Activated CD8-positive, alpha-beta memory T cell treated with anti-CD3 and anti-CD28 coated beads for 24 hours (primary cell): ENCODE measurements around the gene BEST1.

Experiments used
- DNase-seq: peaks from one replicate; pipeline ENCODE4 v3.0.0-alpha.2; 2020

The BEST1 gene

DNA sequence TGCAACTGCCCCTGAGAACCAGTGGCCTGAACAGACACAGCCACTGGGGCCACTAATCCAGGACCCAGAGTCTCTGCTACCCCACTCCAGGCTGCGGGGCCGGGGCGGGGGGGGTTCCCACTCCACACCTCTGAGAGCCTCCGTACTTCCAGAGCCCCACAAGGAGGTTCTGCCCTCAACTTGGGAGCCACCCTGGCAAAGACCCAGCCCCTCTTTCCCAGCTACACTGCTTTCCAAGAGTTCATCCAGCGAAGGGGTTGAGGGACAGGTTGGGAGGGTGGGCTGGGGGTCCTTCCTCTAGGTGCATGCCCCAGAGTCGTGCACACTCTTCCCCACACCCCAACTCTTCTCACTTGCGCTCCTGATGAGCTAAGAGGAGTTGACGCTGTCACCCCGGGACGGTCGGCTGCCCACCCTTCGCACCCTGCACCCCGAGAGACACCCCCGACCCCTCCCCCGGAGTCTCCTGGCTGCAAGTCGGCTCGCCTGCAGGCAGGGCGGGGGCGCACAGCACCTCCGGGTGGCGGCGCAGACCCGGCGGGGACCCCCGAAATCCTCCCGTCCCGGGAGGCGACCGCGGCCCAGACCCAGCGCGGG is 33.3 kb upstream of the BEST1 start:
- DNase-seq, result peak; percentile 57

DNA sequence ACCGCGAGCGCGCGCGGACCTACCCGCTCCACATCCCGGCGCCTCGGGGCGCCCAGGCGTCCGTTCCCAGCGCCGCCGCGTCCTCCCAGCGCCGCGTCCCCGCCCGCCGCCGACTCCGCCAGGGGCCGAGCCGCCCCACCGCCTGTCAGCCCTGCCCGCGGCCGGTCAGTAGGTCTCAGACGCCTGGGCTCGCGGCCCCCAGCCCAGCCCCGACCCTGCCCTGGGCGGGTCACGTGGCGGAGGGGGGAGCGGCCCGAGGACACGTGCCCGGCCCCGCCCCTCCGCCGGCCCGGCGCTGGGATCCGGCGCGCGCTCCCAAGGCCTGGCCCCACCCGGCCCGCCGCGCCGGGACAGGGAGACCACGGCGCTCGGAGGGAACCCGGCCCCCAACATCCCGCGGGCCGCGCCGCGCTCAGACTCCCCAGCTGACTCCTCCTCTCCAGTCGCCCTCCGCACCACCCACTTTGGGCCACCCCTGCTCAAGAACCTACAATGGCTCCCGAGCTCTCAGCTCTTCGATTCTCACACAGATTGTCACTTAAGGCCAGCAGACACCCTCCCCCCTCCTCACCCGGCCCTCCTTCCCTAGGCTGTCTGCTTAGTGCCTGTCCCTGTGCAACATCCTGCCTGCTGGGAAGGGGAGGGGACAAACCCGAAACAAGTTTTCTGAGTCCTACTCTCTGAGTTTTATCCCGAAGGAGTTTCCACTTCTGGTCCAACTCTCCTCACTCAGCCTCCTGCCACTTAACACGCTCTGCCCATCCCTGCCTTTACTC is 32.6 kb upstream of the BEST1 start, which contains the start of gene RAB3IL1:
Gene RAB3IL1, minus strand, starts transcription at position 233 of the 776 bp plus-strand sequence. Its CDS starts 199 bp downstream, at position 34.
- peak; percentile 56 for DNase-seq

DNA sequence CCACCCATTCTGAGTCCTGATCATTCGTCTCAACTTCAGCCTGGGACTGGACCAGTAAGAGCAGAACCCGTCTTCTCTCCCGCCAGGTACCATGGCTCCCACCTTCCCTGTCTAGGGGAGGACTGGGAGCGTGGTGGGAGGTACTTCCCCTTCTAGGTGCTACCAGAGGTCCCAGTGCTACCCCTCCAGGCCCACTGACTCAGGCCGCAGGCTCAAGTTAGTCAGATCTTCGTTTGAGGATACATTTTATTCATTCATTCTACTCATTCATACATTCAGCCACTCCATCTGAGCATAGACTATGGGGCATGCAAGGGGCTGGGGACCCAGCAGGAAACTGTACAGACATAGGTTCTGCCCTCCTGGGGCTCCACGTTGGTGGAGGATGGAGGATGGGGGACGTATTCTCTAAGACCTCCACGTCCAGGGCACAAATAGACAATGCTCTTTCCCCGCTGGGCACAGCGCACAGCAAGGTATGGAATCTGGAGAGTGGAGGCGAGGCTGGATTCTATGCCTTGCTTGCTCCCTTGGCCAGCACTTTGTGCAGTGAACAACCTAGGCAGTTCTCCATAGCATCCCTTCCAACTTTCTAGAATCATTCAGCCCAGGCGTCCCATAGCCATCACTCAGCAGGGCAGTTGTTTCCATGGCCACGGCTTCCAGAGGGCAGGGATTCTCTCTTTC is 31.8 kb upstream of the BEST1 start:
- peak; percentile 51 for DNase-seq

DNA sequence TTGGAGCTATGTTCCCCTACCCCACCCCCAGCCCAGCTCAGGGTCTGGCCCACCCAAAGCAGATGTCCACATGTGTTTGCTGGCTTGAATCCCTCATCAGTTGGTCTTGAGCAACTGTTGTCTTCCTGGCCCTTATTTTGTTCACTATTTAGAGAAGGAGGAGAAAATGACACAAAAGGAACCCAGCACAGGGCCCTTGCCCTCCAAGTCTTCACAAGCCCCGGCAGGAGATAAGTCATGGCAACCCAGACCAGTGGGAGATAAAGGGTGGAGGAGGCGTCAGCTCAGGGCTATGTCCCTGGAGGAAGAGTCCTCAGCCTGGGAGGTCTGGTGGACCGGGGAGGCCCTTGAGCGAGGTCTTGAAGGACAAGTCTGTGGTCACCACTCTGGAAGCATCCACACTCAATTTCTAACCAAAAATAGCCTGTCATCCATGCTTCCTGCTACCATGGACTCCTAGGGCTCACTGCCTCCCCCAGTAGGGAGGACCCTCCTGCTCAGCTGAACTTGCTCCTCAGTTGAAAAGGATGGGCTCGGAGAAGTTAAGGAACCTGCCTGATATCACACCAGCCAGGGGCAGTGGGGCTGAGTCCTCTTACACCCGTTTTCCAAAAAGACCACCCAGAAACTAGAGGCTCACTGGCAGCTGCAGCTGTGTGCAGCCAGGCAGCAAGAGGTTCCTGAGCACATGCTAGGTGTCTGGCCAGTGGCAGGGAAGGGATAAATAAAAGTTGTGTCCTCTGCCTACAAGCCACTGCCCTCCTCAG is 31.0 kb upstream of the BEST1 start:
- no peak for DNase-seq

DNA sequence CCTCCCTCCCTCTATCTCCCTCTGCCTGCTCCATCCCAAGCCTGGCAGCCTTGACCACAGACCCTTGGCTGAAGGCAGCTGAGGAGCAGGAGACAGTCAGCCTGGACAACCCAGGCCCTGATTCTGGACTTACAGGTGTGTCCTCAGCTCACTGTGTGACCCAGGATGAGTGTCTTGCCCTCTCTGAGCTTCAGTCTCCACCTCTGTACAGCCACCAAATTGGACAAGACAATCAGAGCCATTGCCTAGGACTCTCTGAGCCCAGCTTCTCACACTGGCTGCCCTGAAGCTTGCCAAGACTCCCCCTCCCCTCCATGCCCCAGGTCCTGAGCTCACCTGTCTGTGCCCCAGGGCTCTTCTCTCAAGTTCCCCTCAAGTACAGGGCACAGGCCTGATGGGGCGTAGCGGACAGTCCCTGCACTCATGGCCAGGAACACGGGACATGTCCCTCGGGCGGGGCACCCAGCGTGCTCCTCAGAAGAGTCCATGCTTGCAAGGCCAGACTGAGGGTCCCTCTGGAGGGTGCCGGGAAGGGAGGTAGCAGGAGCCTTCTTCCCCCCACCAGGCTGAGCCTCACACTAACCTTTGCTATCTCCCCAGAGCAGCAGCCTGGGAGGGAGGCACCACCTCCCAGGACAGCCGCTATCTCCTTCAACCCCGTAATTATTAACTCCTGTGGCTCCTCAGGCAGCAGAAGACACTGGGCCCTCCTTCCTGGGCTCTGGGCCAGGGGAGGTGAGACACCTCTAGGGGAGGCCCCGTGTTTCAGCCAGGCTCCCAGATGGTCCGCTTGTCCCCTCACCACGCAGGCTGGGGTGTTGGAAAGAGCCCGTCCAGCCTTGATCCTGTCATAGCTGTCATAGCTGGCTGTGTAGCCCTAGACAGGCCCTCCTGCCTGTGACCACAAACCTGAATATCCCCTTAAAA is 30.2 kb upstream of the BEST1 start:
- DNase-seq, result no peak

DNA sequence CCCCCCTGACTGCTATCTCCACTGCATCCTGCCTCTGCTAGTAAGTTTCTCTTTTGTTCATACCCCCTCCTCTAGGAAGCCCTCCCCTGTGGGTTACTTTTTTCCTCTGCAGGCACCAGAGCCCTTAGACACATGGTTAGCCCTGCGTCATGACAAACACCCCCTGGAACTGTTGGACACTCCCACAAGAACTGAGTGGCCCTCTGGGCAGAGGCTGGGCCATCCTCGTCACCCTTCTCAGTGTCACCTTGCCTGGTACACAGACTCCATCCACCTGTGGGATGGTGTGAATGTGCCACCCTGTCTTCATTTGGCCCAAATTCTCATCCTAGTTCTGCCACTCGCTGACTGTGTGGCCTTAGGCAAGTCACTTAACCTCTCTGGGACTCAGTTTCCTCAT is 28.7 kb upstream of the BEST1 start:
- no peak for DNase-seq

DNA sequence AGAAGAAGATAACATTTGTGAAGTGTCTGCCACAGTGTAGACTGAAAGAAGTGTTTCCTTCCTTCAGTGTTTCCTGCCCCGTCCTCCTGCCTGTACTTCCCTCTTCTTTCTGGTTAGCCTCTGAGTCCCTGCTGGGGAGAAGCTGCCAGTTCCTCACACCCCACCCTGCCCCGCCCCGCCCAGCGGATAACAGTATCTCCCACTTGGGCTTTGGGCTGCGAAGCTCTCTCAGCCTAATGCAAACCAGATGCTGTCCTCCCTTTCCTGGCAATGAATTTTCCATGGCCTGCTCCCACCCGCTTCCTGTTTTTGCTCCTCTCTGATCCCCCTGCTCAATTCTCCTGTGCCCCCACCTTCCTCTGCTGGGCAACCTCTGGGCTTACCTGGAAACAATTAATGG is 27.6 kb upstream of the BEST1 start:
- no peak for DNase-seq

DNA sequence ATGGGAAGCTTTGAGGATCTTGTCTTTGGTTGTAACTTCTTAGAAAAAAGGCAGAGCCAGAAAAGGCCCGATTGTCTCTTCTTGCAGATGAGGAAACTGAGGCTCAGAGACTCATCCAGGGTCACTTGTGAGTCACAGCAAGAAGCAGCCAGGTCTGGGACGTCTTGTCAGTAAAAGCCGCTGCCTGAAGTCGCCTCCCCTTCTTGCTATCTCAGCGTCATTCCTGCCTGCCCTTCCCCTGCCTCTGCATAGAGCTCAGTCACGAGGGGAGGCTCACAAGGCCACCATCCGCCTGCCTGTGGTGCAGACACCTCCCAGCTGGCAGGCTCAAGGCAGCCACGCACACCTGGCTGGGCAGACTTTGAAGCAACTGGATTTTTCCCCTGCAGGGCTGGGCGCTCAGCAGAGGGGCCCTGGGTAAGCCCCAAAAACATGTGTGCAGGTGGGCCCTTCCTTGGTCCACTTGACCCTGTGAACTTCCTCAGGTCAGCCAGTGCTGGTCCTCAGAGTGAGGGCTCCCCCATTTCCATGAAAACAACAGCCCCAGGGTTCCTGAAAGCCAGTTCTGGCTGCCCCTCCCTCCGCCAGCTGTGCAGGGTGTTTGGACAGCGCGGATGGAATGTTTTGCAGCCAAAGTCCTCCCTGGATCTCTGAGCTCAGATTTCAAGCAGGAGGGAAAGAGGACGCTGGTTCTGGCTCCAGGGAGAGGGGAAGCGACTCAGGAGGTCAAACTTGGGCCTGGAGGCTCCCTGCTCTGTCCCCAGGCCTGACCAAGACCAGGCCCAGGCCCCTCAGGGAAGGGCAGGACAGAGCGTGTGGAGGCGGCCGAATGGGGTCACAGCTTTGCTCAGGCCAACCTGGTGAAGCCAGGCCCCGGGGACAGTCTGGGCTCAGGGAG is 26.7 kb upstream of the BEST1 start:
- DNase-seq, result no peak

DNA sequence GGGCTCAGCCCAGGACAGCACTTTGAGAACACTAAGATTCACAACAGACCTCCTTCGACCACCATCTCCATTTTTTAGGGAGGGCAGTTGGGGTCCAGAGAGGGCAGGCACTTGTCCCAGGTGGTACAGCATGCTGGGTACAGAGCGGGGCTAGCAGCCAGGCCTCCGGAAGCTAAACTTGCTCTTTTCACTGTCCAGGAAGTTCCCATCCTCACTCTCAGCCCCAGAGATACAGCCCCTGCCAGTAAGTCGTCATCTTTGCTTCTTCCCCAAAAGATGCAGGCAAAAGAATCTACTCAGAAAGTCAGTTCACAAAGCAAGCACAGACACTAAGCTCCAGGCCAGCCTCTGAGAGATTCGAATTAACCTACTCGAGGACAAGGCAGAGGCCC is 26.1 kb upstream of the BEST1 start:
- DNase-seq, result no peak

DNA sequence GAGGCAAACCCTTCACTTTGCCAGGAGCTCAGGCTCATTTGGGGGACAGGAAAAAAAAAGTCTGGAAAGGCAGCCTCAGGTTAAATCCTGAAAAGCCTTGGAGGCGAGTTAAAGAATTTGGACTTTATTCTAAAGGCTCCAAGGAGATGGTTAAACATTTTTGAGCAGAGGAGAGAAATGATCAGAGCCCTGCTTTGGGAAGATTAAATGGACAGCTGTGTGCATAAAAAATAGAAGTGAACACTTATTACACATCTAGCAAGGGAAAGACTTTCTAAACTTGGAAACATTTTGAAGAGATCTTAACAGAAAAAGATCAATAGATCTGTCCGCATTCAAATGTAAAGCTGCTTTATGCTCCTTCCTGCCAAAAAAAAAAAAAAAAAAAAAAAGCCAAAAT is 24.4 kb upstream of the BEST1 start:
- DNase-seq, result no peak

DNA sequence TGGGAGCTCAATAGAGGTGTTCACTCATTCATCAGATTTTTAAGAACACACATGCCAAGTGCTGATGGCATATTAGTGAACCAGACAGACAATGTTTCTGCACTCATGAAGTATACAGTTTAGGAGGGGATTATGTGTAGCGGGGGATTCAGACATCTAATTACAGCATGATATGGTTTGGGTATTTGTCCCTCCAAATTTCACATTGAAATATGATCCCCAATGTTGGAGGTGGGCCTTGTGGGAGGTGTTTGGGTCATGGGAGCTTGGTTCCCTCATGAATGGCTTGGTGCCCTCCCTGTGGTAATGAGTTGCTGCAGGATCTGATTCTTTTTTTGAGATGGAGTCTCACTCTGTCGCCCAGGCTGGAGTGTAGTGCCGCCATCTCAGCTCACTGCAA is 23.9 kb upstream of the BEST1 start:
- no peak for DNase-seq

DNA sequence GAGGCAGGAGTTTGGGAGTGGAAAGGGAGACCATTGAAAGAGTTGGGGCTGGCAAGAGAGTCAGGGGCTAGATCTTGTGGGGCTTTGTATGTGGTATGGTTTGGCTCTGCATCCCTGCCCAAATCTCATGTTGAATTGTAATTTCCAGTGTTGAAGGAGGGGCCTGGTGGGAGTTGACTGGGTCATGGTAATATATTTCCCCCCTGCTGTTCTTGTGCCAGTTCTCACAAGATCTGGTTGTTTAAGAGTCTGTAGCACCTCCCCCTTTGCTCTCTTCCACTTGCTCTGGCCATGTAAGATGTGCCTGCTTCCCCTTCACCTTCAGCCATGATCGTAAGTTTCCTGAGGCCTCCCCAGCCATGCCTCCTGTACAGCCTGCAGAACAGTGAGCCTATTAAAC is 22.6 kb upstream of the BEST1 start:
- DNase-seq, result no peak

DNA sequence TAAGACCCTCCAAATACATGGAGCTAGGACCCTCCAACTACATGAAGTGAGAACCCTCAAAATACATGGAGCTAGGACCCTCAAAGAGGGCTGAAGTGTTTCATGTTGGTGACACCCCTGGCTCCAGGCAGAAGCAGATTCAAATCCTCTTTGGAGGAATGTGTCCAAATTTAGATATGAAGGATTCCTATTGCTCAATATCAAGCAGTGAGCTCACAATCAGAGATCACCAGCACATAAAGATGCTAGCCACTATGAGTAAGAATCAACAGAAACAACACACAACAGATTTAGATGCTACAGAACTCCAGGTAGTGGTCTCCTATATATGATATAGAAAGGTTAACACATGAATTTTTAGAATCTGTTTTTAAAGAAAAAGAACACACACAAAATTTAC is 21.5 kb upstream of the BEST1 start:
- no peak for DNase-seq

DNA sequence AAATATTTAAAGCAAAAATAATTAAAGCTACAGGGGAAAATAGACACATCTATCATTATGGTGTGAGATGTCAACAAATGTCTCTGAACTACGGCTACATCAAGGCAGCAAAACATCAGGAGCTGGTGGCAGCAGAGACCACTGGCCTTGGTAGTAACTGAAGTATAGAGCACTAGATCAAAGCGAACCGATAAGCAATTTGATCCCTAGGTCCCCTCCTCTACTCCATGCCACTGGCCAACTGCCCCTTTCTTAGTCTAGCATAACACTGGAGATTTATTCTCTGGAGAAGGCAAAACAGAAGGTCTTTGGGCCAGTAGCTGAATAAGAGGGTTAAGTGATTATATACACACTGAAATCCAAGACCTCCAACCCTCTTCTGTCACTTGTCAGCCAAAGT is 19.2 kb upstream of the BEST1 start:
- DNase-seq, result no peak

DNA sequence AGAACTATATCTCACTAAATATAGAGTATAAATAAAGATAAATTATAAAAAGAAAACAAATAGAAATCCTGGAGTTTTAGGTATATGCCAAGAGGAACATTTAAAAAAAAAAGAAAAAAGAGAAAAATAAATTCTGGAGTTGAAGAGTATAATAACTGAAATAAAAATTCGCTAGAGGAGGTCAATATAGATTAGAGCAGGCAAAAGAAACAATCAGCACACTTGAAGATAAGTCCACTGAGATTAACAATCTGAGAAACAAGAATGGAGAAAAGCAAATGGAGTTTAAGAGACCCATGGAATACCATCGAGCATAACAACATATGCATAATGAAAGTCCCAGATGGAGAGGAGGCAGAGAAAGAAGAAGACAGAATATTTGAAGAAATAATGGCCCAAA is 14.3 kb upstream of the BEST1 start:
- DNase-seq, result no peak

DNA sequence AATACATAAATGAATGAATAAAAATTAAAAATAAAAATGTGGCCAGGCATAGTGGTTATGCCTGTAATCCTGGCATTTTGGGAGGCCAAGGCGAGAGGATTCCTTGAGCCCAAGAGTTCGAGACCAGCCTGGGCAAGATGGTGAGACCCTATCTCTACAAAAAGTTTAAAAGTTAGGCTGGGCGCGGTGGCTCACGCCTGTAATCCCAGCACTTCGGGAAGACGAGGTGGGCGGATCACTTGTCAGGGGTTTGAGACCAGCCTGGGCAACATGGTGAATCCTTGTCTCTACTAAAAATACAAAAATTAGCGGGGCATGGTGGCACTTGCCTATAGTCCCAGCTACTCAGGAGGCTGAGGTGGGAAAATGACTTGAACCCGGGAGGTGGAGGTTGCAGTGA is 9.7 kb upstream of the BEST1 start:
- no peak for DNase-seq

DNA sequence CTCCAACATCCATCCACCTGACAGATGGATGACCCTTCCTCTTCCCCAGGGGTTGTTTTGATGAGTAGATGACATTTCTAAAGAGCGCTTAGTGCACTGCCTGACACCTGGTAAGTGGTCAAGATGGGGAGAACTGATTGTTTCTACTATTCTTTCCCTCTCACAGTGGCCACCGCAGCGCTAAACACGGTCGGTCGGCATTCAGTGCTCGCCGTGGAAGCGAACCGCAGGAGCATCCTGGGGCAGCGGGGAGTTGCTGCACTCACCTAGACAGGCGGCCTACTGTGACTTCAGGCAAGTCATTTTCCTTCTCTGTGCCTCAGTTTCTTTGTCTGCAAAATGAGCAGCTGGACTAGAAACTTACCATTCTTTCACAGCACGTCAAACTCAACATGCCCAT is 5.0 kb upstream of the BEST1 start:
- no peak for DNase-seq

DNA sequence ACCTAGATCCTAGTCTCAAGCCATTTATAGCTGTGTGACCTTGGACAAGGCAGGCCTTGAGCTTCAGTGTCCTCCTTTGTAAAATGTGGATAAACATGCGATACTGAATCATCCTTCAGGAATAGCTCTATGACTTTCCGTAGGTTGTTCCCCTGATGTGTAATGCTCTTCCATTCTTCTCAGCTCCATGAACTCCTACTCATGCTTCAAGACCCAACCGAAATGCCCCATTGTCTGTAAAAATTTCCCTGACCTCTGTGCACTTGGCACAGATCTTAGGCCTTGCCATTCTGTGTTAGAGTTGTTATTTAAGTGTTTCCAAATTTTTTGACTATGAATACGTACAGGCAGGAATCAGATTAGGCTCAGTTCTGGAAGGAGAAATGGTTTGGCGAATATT is 3.3 kb upstream of the BEST1 start:
- no peak for DNase-seq

DNA sequence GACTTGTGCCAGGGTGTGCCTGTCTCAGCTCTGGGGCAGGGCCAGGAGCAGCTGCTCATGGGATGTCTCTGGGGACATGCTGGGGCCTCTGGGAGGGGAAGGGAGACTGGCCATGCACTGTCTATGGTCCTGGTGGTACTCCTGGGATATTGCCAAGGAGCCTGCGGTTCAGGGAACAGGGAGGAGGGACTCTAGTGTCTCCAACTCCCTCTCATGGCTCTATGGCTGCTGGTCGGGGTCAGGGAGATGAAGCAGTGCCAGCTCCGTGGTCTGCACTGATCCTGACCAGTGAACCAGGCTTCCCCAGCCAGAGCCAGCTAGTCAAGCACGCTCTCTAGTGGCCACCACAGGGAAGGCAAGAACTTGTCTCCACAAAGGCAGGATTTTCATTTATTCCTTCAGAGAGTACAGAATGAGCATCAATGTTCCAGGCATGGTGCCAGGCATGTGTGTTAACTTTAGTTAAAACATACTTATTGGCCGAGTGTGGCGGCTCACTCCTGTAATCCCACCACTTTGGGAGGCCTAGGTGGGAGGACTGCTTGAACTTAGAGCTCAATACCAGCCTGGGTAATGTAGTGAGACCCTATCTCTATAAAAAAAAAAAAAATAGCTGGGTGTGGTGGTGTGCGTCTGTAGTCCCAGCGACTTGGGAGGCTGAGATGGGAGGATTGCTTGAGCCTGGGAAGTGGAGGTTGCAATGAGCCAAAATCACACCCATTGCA is 2.5 kb upstream of the BEST1 start:
- peak; percentile 83 for DNase-seq

DNA sequence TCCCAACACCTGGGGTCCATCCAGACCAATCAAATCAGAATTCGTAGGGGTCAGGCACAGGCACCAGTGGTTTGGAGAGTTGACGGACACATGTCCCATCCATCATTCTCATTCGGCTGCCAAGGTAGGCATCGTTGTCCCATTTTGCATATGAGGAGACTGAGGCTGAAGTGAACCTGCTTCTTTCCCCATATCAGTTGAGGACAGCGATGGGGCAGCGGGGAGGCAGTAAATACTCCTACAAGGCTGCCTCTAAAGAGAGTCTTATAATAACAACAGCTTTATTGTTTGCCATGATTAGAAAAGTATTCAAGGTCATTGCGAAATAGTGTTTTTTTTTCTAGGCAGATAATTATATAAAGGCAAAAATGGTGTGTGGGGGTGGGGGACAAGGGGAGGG is 1.6 kb upstream of the BEST1 start:
- no peak for DNase-seq
